Measurements from ENCODE around the gene CEP44.

CEP44 gene

GRCh38 chr4:174320494-174321199 is 36.9 kb downstream of the CEP44 start:
- H3K4me3 ChIP-seq (ENCODE audit: low read length) = no peak overlapping the region
- no peak for TF ChIP-seq CTCF (conservative IDR thresholded peaks at IDR 0.05; ENCODE audit: low read length)
- no peak for DNase-seq (ENCODE audit: low read depth)

- TF ChIP-seq CTCF (conservative IDR thresholded peaks at IDR 0.05; ENCODE audit: low read length) = no peak
- no peak overlapping the region for H3K4me3 ChIP-seq (ENCODE audit: low read length)
- peak; percentile 40 for DNase-seq (ENCODE audit: low read depth)
These were observed 40.5 kb downstream of the CEP44 start for GRCh38 chr4:174324236-174324635.

GRCh38 chr4:174324725-174325124 is 41.0 kb downstream of the CEP44 start:
- DNase-seq (ENCODE audit: low read depth) = peak; percentile 12
- no peak for TF ChIP-seq CTCF (conservative IDR thresholded peaks at IDR 0.05; ENCODE audit: low read length)
- no peak overlapping the region for H3K4me3 ChIP-seq (ENCODE audit: low read length)

GRCh38 chr4:174332741-174333493 is 49.2 kb downstream of the CEP44 start:
- no peak for TF ChIP-seq CTCF (conservative IDR thresholded peaks at IDR 0.05; ENCODE audit: low read length)
- no peak overlapping the region for H3K4me3 ChIP-seq (ENCODE audit: low read length)
- no peak for DNase-seq (ENCODE audit: low read depth)

GRCh38 chr4:174334628-174335027 is 50.9 kb downstream of the CEP44 start:
- no peak for DNase-seq (ENCODE audit: low read depth)
- no peak for TF ChIP-seq CTCF (conservative IDR thresholded peaks at IDR 0.05; ENCODE audit: low read length)
- H3K4me3 ChIP-seq (ENCODE audit: low read length) = no peak overlapping the region

GRCh38 chr4:174340714-174341113 is 57.0 kb downstream of the CEP44 start:
- DNase-seq (ENCODE audit: low read depth) = peak; percentile 59
- H3K4me3 ChIP-seq (ENCODE audit: low read length) = no peak overlapping the region
- TF ChIP-seq CTCF (conservative IDR thresholded peaks at IDR 0.05; ENCODE audit: low read length) = no peak

- TF ChIP-seq CTCF (conservative IDR thresholded peaks at IDR 0.05; ENCODE audit: low read length) = no peak
- DNase-seq (ENCODE audit: low read depth) = no peak
These were observed 65.4 kb downstream of the CEP44 start for GRCh38 chr4:174349156-174349555.

More at GRCh38 chr4:174349156-174349555, 65.4 kb downstream of the CEP44 start:
- H3K4me3 ChIP-seq (ENCODE audit: low read length) = no peak overlapping the region

All from AG10803 (cell line).